T-helper 1 cell (primary cell): ENCODE measurements around the gene NMBR.
"Not testable (repeated sequence)": the region's sequence is repeated elsewhere in the genome, so short reads cannot be mapped to it uniquely, and the experiment has no call there.

Source experiments
- DNase-seq, 5 donors: peaks; one replicate each; pipeline ENCODE4 v3.0.0-alpha.2; 2012 to 2020
- total RNA-seq, 4 donors: gene quantifications; one replicate each; lab custom pipeline; 2026; lab: John Stamatoyannopoulos, UW

The NMBR gene
- 0 reads per million in 4 donors for total RNA-seq

- peak; percentile 90 to 99 (median 94) for DNase-seq
Observed at GRCh38 chr6:142146828-142147662, at the start of gene NMBR, which contains the start of gene VTA1. TSS of gene NMBR (minus strand) at chr6:142147122. CDS start at chr6:142088658, 58,464 bp downstream. TSS of gene VTA1 (plus strand) at chr6:142147263. CDS start at chr6:142147288, 25 bp downstream.

- DNase-seq, result no peak
Observed at GRCh38 chr6:142195862-142196541, 49.1 kb upstream of the NMBR start.

- DNase-seq, result no peak
Observed at GRCh38 chr6:142193621-142194020, 46.7 kb upstream of the NMBR start.

- no peak for DNase-seq
Observed at GRCh38 chr6:142192343-142192742, 45.4 kb upstream of the NMBR start.

GRCh38 chr6:142189057-142189456, 42.1 kb upstream of the NMBR start:
- DNase-seq, result no peak

- DNase-seq, result not testable (repeated sequence)
Observed at GRCh38 chr6:142188341-142188740, 41.4 kb upstream of the NMBR start.

GRCh38 chr6:142187209-142187608, 40.3 kb upstream of the NMBR start:
- DNase-seq, result no peak

- DNase-seq, result no peak
Observed at GRCh38 chr6:142185641-142186040, 38.7 kb upstream of the NMBR start.

- no peak for DNase-seq
Observed at GRCh38 chr6:142184307-142184706, 37.4 kb upstream of the NMBR start.

- no peak for DNase-seq
Observed at GRCh38 chr6:142183351-142183750, 36.4 kb upstream of the NMBR start.

GRCh38 chr6:142182004-142182403, 35.1 kb upstream of the NMBR start:
- no peak for DNase-seq

GRCh38 chr6:142178129-142178528, 31.2 kb upstream of the NMBR start:
- no peak for DNase-seq

GRCh38 chr6:142174703-142175102, 27.8 kb upstream of the NMBR start:
- no peak for DNase-seq

- no peak for DNase-seq
Observed at GRCh38 chr6:142173980-142174379, 27.1 kb upstream of the NMBR start.

GRCh38 chr6:142172758-142173157, 25.8 kb upstream of the NMBR start:
- no peak for DNase-seq

GRCh38 chr6:142171351-142171750, 24.4 kb upstream of the NMBR start:
- DNase-seq, result no peak

- DNase-seq, result no peak
Observed at GRCh38 chr6:142167486-142167885, 20.6 kb upstream of the NMBR start.

GRCh38 chr6:142167071-142167470, 20.1 kb upstream of the NMBR start:
- no peak for DNase-seq

- DNase-seq, result no peak
Observed at GRCh38 chr6:142165227-142165626, 18.3 kb upstream of the NMBR start.

- no peak for DNase-seq
Observed at GRCh38 chr6:142162780-142163179, 15.9 kb upstream of the NMBR start.

GRCh38 chr6:142156758-142157068, 9.8 kb upstream of the NMBR start:
- not testable (repeated sequence) for DNase-seq

GRCh38 chr6:142155895-142156757, 9.2 kb upstream of the NMBR start:
- DNase-seq, result peak in 1 of 5 donors; percentile 3

- no peak for DNase-seq
Observed at GRCh38 chr6:142155091-142155490, 8.2 kb upstream of the NMBR start.
